Tongue (tissue), 2 donors: ENCODE measurements around the gene TRAPPC12. TPM values are rescaled to one million over a fixed set of nuclear protein-coding genes. Genes with fewer than 3 reads are reported as not detected.
A peak's percentile ranks its signal among the peaks of the same experiment; 100 is the strongest.

Source experiments
- DNase-seq: peaks from one replicate; pipeline ENCODE4 v3.0.0-alpha.2; 2015
- total RNA-seq: library from RNA; depleted of rRNA; stranded (reverse); fragments of >200 nt; gene quantifications from one replicate; pipeline ENCODE4 v1.2.3, GENCODE V29; 2014

TRAPPC12 gene
- total RNA-seq, 1 donor from 2014 or later, result 75.5 TPM

DNA sequence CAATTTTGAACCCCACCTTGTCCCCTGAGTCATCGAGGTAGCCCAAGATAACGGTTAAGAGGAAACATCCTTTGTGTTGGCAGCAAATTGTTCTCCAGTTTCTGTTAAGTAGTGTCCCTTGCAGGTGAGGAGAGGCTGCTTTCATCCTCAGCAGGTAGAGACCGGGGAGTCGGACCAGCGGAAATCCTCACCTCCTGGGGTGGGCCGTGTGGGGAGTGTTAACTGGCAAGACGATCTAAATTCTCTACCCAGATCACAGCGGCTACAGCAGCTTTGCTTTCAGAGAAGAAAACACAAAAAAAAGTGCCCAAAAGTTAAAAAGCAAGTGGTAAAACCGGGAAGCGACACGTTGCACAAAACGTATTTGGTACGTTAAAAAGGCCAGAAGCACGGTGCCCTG, 76.6 kb downstream of the TRAPPC12 start:
- DNase-seq, result no peak

DNA sequence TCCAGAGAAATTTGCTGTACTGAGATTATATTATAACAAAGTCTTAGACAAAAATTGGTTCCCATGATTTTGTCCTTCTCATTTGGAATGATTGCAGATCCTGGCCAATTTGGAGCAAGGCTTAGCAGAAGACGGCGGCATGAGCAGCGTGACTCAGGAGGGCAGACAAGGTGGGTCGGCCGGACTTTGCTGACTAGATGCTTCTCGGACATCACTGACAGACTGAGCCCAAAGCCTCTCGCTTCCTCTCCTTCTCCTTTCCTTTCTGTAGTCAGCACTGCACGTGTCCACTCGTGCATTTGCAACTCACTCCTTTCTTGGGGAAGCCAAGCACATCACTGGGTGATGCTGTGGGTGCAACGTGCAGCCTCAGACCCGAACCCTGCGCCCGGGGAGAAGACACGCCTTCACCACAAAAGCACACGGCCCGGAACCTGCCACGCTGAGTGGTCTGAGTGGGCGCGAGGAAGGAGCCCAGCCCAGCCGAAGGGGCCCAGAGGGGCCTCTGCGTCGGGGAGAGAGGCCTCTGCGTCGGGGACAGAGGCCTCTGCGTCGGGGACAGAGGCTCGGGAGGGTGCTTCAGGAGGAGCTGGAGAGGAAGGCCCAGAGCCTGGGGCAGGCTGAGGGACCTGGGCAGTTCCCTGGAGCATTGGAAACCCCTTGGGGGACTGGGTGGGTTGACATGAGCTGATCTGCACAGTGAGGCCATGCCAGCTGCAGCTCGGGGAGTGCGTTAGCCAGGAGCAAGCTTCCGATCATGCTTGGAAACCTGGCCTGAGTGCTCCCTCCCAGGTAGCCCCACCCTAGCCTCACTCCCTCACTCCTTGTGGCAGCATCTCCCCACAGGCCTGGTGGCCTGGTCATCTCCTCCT, 78.3 kb downstream of the TRAPPC12 start:
- DNase-seq, result no peak

DNA sequence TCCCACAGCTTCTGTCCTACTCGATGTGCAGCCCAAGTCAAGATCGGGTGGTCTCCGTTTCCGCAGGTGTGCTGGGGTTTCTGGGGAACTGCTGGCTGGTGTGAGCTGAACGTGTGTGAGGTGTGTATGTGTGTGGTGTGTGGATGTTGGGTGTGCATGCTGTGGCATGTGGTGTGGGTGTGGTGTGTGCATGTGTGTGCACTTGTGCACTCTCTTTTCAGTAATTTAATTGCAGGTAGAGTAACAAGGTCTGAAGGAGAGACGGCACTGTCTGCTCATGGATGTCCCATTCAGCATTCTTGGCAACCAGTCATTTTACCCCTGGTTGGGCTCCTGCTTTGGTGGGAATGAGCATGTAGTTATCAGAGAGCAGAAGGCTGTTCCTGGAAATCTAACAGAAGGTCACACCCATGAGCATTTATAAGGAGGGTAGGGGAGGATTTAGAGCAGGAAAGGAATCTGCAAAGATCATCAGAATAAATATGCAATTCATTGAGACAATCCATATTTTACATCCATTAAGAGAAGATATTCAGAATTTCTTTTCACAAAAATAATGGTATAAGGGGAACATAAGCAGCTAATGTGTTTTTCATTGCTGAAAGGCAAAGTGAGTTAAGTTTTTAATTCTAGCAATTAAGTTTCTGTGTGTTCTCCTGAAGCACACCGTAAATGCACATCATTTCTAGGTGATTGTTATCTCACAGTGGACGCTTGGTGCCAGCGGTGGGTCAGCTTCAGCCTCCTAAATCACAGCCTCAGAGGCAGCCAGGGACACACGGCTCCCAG, 79.1 kb downstream of the TRAPPC12 start:
- DNase-seq, result no peak

- DNase-seq, result peak; percentile 78
These were observed 79.9 kb downstream of the TRAPPC12 start for GRCh38 chr2:3459185-3460015.

DNA sequence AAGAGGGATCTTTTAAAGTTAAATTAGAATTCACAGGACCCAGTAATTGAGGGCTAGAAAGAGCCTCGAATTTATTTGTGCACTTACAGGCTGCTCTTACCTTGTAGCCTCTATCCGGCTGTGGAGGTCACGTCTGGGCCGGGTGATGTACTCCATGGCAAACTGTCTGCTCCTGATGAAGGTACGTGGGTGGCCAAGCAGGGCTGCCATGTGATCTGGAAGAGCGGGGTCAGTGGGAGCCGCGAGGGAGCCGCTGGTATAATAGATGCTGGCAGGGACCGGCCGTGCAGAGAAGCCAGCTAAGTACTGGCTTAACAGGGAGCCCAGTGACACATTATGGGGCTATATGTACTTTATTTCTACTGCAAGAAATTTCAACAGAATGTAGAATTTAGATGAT, 80.7 kb downstream of the TRAPPC12 start:
- DNase-seq, result no peak

GRCh38 chr2:3460831-3461800, 81.6 kb downstream of the TRAPPC12 start:
- DNase-seq, result no peak

DNA sequence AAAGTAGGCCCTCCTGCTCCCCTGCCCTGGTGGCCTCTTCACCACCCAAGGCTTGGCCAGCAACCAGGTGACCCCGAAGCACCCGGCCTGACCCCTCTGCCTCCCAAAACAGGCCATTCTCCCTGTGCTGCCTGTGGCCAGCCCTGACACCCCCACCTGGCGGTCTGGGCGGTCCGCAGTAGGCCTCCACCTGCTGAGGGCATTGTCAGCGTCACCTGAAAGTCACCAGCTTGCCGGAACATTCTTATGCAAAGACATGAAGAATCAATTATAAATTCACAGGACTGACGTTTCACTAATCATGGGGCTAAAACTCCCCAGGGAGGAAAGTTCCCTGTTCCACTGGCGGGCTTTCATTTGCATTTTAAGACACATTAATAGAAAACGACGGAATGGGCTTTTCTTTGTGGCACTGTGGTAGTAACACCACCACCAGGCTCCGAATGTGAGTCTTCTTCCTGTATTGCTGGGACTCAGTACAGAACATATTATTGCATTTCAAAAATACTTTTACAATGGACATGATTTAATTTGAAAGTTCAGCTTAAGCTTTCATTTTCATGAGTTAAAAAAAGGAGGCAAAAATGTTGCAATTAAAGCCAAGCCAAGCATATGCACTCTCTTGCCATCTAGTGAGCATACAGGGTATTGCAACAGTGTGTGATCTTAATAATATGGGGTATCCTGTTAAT, 82.5 kb downstream of the TRAPPC12 start:
- DNase-seq, result peak; percentile 84

DNA sequence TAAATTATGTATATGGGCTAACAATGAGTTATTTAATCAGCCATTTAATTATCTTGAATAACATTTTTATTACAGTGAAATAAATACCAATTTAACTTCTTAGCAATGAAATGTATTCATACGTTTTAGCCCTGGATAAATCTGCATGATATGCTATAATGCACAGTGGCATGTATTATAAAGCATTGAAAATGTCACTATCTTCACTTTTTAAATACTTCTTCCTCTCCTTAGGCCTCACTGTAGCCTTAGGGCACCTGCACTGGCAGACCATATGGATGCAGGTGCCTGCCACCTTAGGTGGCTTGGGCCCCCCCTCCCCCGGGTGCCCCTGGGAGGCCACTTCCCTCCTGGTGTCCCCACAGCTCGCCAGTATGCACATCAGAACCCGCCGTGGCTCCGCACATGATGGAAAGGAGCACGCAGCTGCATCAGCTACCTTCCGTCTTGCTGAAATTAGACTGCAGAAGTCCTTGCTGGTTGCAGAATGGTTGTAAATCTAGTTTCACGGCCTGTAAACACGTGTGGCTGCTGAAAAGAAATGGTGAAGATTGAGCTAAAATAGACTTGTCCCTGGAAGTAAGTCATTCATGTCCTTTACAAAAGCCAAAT, 83.1 kb downstream of the TRAPPC12 start:
- no peak for DNase-seq

DNA sequence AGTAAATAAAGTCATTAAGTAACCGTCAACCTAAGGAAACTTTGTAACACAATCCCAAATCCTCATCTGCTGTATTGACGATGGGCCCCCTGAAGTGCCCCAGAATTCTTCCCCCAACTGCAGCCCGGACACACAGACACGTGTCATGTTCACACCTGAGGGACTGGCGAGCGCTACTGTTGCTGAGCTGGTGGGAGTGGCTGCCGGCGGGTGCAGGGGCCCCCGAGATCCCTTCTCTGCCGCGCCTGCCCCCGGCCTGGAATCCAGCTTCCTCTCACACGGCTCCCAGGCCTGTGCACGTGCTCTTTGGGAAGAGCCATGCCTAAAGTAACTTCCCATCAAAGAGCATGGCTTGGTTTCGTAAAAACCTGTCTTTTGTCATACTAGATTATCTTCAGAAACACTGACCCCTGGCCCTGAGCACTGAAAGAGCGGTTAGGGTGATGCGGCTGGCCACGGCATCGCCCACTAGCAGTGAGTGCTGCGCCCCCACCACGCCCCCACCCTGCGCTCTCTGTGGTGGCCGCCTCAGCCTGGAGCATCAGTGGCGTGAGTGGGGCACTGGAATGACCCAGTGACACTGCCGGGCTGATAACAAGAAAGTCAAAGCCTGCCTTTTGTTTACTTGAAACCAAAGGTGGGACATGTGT, 83.8 kb downstream of the TRAPPC12 start:
- DNase-seq, result no peak

DNA sequence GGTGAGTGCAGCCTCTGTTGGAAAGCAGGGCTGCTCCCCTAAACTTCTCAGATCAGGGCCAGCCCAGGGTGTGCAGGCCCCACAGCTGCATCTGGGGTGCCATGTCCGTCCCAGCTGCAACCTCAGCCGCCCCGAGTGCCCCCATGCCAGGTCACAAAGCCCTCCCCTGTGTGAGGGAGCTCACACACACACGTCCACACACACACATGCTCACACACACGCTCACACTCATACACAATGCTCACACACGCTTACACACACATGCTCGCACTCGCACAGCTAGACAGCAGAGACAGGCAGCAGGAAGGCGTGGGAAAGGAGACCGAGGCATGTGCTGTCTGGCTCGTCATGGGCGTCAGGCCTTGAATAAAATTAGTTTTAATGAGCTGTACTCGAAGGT, 84.5 kb downstream of the TRAPPC12 start:
- no peak for DNase-seq

- no peak for DNase-seq
These were observed 85.0 kb downstream of the TRAPPC12 start for GRCh38 chr2:3464401-3465005.

DNA sequence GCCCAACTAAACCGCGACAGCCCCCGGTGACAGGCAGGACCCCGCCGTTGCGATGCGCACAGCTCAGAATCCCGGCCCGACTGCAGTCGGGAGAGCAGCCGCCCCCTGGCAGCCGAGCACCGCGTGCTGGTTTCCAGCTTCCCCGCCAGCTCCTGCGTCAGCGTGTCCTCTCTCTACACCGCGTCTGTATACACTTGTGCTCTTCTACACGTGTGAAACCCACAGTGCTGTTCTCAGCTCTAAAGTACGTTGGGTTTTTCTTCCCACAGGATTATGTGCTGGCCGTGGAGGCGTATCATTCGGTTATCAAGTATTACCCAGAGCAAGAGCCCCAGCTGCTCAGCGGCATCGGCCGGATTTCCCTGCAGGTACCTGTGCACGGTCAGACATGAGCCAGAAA, 85.8 kb downstream of the TRAPPC12 start:
- DNase-seq, result no peak

- DNase-seq, result no peak
These were observed 86.5 kb downstream of the TRAPPC12 start for GRCh38 chr2:3465844-3466481.

DNA sequence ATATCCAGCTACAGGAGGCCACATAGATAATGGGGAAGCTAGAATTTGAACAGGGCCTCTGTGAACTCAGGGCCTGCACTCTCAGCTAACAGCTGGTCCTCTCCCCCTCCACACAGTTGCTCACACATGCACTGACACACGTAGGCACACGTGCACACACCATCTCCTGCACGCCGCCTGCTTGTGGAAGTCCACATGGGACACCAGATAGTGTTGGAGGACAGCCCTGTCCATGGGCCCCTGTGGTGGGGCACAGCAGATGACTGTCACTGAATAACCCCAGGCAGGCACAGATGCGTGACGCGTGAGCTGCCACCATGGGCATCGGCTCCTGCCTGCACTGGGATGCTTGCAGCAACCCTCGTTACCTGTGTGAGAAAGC, 87.0 kb downstream of the TRAPPC12 start:
- no peak for DNase-seq

- DNase-seq, result no peak
These were observed 87.5 kb downstream of the TRAPPC12 start for GRCh38 chr2:3466966-3467365.

- no peak for DNase-seq
These were observed 88.2 kb downstream of the TRAPPC12 start for GRCh38 chr2:3467654-3468053.

- DNase-seq, result no peak
These were observed 88.9 kb downstream of the TRAPPC12 start for GRCh38 chr2:3468296-3468988.

- DNase-seq, result no peak
These were observed 90.0 kb downstream of the TRAPPC12 start for GRCh38 chr2:3469486-3469885.
